COR-L47 (cell line): ENCODE data around the gene DNAJC7.
"Not testable (repeated sequence)": the region's sequence is repeated elsewhere in the genome, so short reads cannot be mapped to it uniquely, and the experiment has no call there.

Source experiments
- DNase-seq: peaks from one replicate; lab custom pipeline; 2025; lab: John Stamatoyannopoulos, UW

DNAJC7 gene

GRCh38 chr17:42040818-42041217 lies 23.6 kb upstream of the DNAJC7 start:
- DNase-seq, result no peak

- no peak for DNase-seq
Observed at GRCh38 chr17:42039794-42040763, 22.8 kb upstream of the DNAJC7 start.

GRCh38 chr17:42038221-42038973 lies 21.2 kb upstream of the DNAJC7 start:
- no peak for DNase-seq

- no peak for DNase-seq
Observed at GRCh38 chr17:42034059-42034458, 16.8 kb upstream of the DNAJC7 start.

GRCh38 chr17:42031584-42031983 lies 14.3 kb upstream of the DNAJC7 start:
- DNase-seq, result no peak

- DNase-seq, result no peak
Observed at GRCh38 chr17:42028791-42029127, 11.5 kb upstream of the DNAJC7 start.

GRCh38 chr17:42027961-42028790 lies 10.9 kb upstream of the DNAJC7 start:
- no peak for DNase-seq

GRCh38 chr17:42027590-42027889 lies 10.3 kb upstream of the DNAJC7 start:
- no peak for DNase-seq

- no peak for DNase-seq
Observed at GRCh38 chr17:42026857-42027589, 9.8 kb upstream of the DNAJC7 start.

- no peak for DNase-seq
Observed at GRCh38 chr17:42025936-42026335, 8.7 kb upstream of the DNAJC7 start.

GRCh38 chr17:42025191-42025579 lies 7.9 kb upstream of the DNAJC7 start:
- DNase-seq, result no peak

- no peak for DNase-seq
Observed at GRCh38 chr17:42023524-42024349, 6.5 kb upstream of the DNAJC7 start.

GRCh38 chr17:42020845-42021244 lies 3.6 kb upstream of the DNAJC7 start:
- not testable (repeated sequence) for DNase-seq

- peak; percentile 86 for DNase-seq
Observed at GRCh38 chr17:42019509-42020404, 2.5 kb upstream of the DNAJC7 start, which contains the start of gene NKIRAS2. TSS of gene NKIRAS2 (plus strand) at chr17:42020090. CDS start at chr17:42021578, 1,488 bp downstream.

GRCh38 chr17:42018988-42019387 lies 1.7 kb upstream of the DNAJC7 start:
- DNase-seq, result no peak

GRCh38 chr17:42018339-42018738 lies 1.1 kb upstream of the DNAJC7 start:
- no peak for DNase-seq

- DNase-seq, result no peak
Observed at GRCh38 chr17:42017866-42018200, 594 bp upstream of the DNAJC7 start.

- no peak for DNase-seq
Observed at GRCh38 chr17:42016411-42016831, 818 bp downstream of the DNAJC7 start.

GRCh38 chr17:42013740-42014139 lies 3.5 kb downstream of the DNAJC7 start:
- DNase-seq, result not testable (repeated sequence)

GRCh38 chr17:42012363-42012762 lies 4.9 kb downstream of the DNAJC7 start:
- DNase-seq, result not testable (repeated sequence)
